ENCODE data around the gene PDK3. TPM values are rescaled to one million over a fixed set of nuclear protein-coding genes. Genes with fewer than 3 reads are reported as not detected.

The PDK3 gene
- total RNA-seq, 2 experiments from 2014 or later, result 12.5 to 12.6 TPM

- CTCF ChIA-PET, result no interaction called here
Measured at GRCh38 chrX:24513416-24513815, 48.3 kb downstream of the PDK3 start.

GRCh38 chrX:24515447-24515846, 50.4 kb downstream of the PDK3 start:
- Mint-ChIP-seq H3K27ac (no peak overlapping the region), H3K27me3 (no peaks in the 10 kb centered on the region), H3K36me3 (ENCODE audit: low read depth) (peaks cover 23% of the 10 kb centered on the region), H3K4me3 (no peak overlapping the region), H3K4me1 (ENCODE audit: low read depth) (no peaks in the 10 kb centered on the region), H3K9me3 (no peaks in the 10 kb centered on the region)
- no peaks in the 10 kb centered on the region for H3K9me3 ChIP-seq (ENCODE audit: control insufficient read depth in 1 of 2, insufficient read depth in 1 of 2, low read length in 2 of 2)
- no peak overlapping the region for H3K4me3 ChIP-seq (ENCODE audit: low read length)
- ATAC-seq (ENCODE audit: poor library complexity) (no peak), DNase-seq (no peak)
- peaks cover 32% of the 10 kb centered on the region for H3K36me3 ChIP-seq (ENCODE audit: insufficient read depth, low read length)
- H3K27me3 ChIP-seq (ENCODE audit: control insufficient read depth in 1 of 2, insufficient read depth in 2 of 2, low read length in 2 of 2), result no peaks in the 10 kb centered on the region
- intact Hi-C loops (cut with DNase I, micrococcal nuclease), result no loop called here
- TF ChIP-seq CTCF (IDR thresholded peaks at IDR 0.05), result no peak
- CTCF ChIA-PET, result no interaction called here
- no peaks in the 10 kb centered on the region for H3K4me1 ChIP-seq (ENCODE audit: insufficient read depth, low read length)
- POLR2A ChIA-PET, result no interaction called here
- H3K27ac ChIP-seq (ENCODE audit: low read depth in 1 of 2, low read length in 2 of 2), result no peak overlapping the region

More at GRCh38 chrX:24513416-24513815, 48.3 kb downstream of the PDK3 start:
- H3K9me3 ChIP-seq (ENCODE audit: control insufficient read depth in 1 of 2, insufficient read depth in 1 of 2, low read length in 2 of 2), result no peaks in the 10 kb centered on the region
- H3K4me1 ChIP-seq (ENCODE audit: insufficient read depth, low read length), result no peaks in the 10 kb centered on the region
- intact Hi-C loops (cut with DNase I, micrococcal nuclease), result no loop called here
- H3K27ac ChIP-seq (ENCODE audit: low read depth in 1 of 2, low read length in 2 of 2), result no peak overlapping the region
- no peaks in the 10 kb centered on the region for H3K27me3 ChIP-seq (ENCODE audit: control insufficient read depth in 1 of 2, insufficient read depth in 2 of 2, low read length in 2 of 2)
- no peak for TF ChIP-seq CTCF (IDR thresholded peaks at IDR 0.05)
- Mint-ChIP-seq H3K4me1 (ENCODE audit: low read depth) (no peaks in the 10 kb centered on the region), H3K27me3 (no peaks in the 10 kb centered on the region), H3K9me3 (no peaks in the 10 kb centered on the region), H3K27ac (no peak overlapping the region), H3K4me3 (no peak overlapping the region), H3K36me3 (ENCODE audit: low read depth) (peaks cover 37% of the 10 kb centered on the region)
- POLR2A ChIA-PET, result interaction anchor here (0.6 kb wide), 1 partner anchor 49 kb away, joined by 3 read pairs; no protein-coding TSS in a partner anchor
- ATAC-seq (ENCODE audit: poor library complexity) (no peak), DNase-seq (no peak)
- H3K4me3 ChIP-seq (ENCODE audit: low read length), result no peak overlapping the region
- peaks cover 27% of the 10 kb centered on the region for H3K36me3 ChIP-seq (ENCODE audit: insufficient read depth, low read length)

GRCh38 chrX:24520472-24520871, 55.4 kb downstream of the PDK3 start:
- Histone ChIP-seq H3K36me3 (ENCODE audit: insufficient read depth, low read length) (peaks cover 35% of the 10 kb centered on the region), H3K27ac (ENCODE audit: low read depth in 1 of 2, low read length in 2 of 2) (no peak overlapping the region), H3K4me1 (ENCODE audit: insufficient read depth, low read length) (no peaks in the 10 kb centered on the region), H3K9me3 (ENCODE audit: control insufficient read depth in 1 of 2, insufficient read depth in 1 of 2, low read length in 2 of 2) (no peaks in the 10 kb centered on the region), H3K4me3 (ENCODE audit: low read length) (no peak overlapping the region), H3K27me3 (ENCODE audit: control insufficient read depth in 1 of 2, insufficient read depth in 2 of 2, low read length in 2 of 2) (no peaks in the 10 kb centered on the region)
- Mint-ChIP-seq H3K4me1 (ENCODE audit: low read depth) (no peaks in the 10 kb centered on the region), H3K27me3 (no peaks in the 10 kb centered on the region), H3K27ac (no peak overlapping the region), H3K36me3 (ENCODE audit: low read depth) (peaks cover 44% of the 10 kb centered on the region), H3K4me3 (no peak overlapping the region), H3K9me3 (no peaks in the 10 kb centered on the region)
- DNase-seq (no peak), ATAC-seq (ENCODE audit: poor library complexity) (no peak)
- ChIA-PET CTCF (interaction anchor here (0.7 kb wide), 1 partner anchor 42 kb away, joined by 3 read pairs; no protein-coding TSS in a partner anchor), POLR2A (no interaction called here)
- intact Hi-C loops (cut with DNase I, micrococcal nuclease), result no loop called here
- no peak for TF ChIP-seq CTCF (IDR thresholded peaks at IDR 0.05)
